Esophagus squamous epithelium (tissue), 4 donors: ENCODE data around the gene TMIE.

Experiments used
- POLR2A ChIP-seq, 4 donors: fragments of 450-650 bp; IDR thresholded peaks; one replicate each; pipeline ENCODE4 v1.6.1; 2017; ENCODE audit warnings: antibody characterized with exemption in 4 of 4, mild to moderate bottlenecking in 4 of 4, moderate library complexity in 3 of 4
- TF ChIP-seq, protein P1 (sequence below), 6 experiments: fragments of 450-650 bp in 4 of 6; fragments of 200-600 bp in 2 of 6; sonication (generic) in 2 of 6; IDR thresholded peaks; one replicate each; pipeline ENCODE4 v1.5.1; 2016 to 2019; ENCODE audit warnings: antibody characterized with exemption in 6 of 6, mild to moderate bottlenecking in 4 of 6, moderate library complexity in 4 of 6

DNA sequence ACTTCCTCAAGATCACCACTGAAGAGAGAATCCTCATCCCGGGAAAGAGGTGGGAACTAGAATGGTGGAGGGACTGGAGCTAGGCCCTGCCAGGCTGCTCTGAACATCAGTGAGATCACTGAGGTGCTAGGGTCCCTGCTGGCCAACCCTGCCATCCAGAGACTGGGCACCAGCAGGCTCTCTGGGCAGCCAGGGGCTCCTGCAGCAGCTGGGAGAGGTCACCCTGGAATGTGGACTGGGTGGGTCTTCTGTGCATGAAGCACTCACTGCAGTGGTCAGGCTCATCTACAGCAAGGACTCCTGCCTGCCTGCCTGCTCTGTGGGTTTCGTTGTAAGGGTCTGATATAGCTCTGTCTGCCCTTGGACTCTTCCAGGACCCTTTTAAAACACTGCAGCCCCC, 32.6 kb upstream of the TMIE start:
- TF ChIP-seq, protein P1, sequence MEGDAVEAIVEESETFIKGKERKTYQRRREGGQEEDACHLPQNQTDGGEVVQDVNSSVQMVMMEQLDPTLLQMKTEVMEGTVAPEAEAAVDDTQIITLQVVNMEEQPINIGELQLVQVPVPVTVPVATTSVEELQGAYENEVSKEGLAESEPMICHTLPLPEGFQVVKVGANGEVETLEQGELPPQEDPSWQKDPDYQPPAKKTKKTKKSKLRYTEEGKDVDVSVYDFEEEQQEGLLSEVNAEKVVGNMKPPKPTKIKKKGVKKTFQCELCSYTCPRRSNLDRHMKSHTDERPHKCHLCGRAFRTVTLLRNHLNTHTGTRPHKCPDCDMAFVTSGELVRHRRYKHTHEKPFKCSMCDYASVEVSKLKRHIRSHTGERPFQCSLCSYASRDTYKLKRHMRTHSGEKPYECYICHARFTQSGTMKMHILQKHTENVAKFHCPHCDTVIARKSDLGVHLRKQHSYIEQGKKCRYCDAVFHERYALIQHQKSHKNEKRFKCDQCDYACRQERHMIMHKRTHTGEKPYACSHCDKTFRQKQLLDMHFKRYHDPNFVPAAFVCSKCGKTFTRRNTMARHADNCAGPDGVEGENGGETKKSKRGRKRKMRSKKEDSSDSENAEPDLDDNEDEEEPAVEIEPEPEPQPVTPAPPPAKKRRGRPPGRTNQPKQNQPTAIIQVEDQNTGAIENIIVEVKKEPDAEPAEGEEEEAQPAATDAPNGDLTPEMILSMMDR (IDR thresholded peaks at IDR 0.05): no peak
- TF ChIP-seq POLR2A (IDR thresholded peaks at IDR 0.05): no peak
